ENCODE results near the gene MTMR11. TPM values are rescaled to one million over a fixed set of nuclear protein-coding genes. Genes with fewer than 3 reads are reported as not detected.

MTMR11 gene
- total and polyA plus RNA-seq, 10 of the 15 experiments (the other 5 are each of a cell fraction or from before 2014, with no cell fraction given), result 0.35 to 1.1 (median 0.73) TPM

- TF ChIP-seq LARP7 (IDR thresholded peaks at IDR 0.05) (peak; percentile 23; the same call in 1 of the 2 replicates), ZNF217 (IDR thresholded peaks at IDR 0.05) (no peak), MTA3 (IDR thresholded peaks at IDR 0.05; ENCODE audit: borderline replicate concordance, low read length) (no peak; the same call in 1 of the 2 replicates), NRF1 (conservative IDR thresholded peaks at IDR 0.05; ENCODE audit: low read depth, low read length) (no peak), MXI1 (IDR thresholded peaks at IDR 0.05; ENCODE audit: low read depth, low read length) (0 out of 2 replicates have a peak, but pooled peaks have one; percentile 32), ZNF384 (IDR thresholded peaks at IDR 0.05; ENCODE audit: borderline replicate concordance, low read depth, low read length) (no peak), E4F1 (IDR thresholded peaks at IDR 0.05; ENCODE audit: borderline replicate concordance, partially characterized antibody) (no peak), KAT2A (conservative IDR thresholded peaks at IDR 0.05; ENCODE audit: control insufficient read depth, low read depth, low read length) (peak; percentile 49), RB1 (IDR thresholded peaks at IDR 0.05; ENCODE audit: borderline replicate concordance) (peak; percentile 26; the same call in 1 of the 2 replicates), SREBF2 (IDR thresholded peaks at IDR 0.05; ENCODE audit: low read length) (no peak), GABPA (IDR thresholded peaks at IDR 0.05; ENCODE audit: low read depth) (no peak), ZBED1 (IDR thresholded peaks at IDR 0.05; ENCODE audit: borderline replicate concordance) (peak; percentile 98), SUZ12 (IDR thresholded peaks at IDR 0.05; ENCODE audit: unreplicated experiment) (no peak), TBL1XR1 (IDR thresholded peaks at IDR 0.05; ENCODE audit: low read depth, low read length) (peak; percentile 48; the same call in 1 of the 2 replicates), ESRRA (IDR thresholded peaks at IDR 0.05; ENCODE audit: low read length) (no peak; the same call in 1 of the 2 replicates), ZBTB11 (CRISPR knock-in tag; IDR thresholded peaks at IDR 0.05) (no peak), BRCA1 (IDR thresholded peaks at IDR 0.05; ENCODE audit: low read depth, low read length) (no peak)
- TF ChIP-seq, protein P1, sequence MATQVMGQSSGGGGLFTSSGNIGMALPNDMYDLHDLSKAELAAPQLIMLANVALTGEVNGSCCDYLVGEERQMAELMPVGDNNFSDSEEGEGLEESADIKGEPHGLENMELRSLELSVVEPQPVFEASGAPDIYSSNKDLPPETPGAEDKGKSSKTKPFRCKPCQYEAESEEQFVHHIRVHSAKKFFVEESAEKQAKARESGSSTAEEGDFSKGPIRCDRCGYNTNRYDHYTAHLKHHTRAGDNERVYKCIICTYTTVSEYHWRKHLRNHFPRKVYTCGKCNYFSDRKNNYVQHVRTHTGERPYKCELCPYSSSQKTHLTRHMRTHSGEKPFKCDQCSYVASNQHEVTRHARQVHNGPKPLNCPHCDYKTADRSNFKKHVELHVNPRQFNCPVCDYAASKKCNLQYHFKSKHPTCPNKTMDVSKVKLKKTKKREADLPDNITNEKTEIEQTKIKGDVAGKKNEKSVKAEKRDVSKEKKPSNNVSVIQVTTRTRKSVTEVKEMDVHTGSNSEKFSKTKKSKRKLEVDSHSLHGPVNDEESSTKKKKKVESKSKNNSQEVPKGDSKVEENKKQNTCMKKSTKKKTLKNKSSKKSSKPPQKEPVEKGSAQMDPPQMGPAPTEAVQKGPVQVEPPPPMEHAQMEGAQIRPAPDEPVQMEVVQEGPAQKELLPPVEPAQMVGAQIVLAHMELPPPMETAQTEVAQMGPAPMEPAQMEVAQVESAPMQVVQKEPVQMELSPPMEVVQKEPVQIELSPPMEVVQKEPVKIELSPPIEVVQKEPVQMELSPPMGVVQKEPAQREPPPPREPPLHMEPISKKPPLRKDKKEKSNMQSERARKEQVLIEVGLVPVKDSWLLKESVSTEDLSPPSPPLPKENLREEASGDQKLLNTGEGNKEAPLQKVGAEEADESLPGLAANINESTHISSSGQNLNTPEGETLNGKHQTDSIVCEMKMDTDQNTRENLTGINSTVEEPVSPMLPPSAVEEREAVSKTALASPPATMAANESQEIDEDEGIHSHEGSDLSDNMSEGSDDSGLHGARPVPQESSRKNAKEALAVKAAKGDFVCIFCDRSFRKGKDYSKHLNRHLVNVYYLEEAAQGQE (IDR thresholded peaks at IDR 0.05; ENCODE audit: low read depth, low read length), result no peak
- TF ChIP-seq, protein P2, sequence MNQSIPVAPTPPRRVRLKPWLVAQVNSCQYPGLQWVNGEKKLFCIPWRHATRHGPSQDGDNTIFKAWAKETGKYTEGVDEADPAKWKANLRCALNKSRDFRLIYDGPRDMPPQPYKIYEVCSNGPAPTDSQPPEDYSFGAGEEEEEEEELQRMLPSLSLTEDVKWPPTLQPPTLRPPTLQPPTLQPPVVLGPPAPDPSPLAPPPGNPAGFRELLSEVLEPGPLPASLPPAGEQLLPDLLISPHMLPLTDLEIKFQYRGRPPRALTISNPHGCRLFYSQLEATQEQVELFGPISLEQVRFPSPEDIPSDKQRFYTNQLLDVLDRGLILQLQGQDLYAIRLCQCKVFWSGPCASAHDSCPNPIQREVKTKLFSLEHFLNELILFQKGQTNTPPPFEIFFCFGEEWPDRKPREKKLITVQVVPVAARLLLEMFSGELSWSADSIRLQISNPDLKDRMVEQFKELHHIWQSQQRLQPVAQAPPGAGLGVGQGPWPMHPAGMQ (IDR thresholded peaks at IDR 0.05; ENCODE audit: borderline replicate concordance), result no peak
Measured at GRCh38 chr1:149886396-149887195, 50.1 kb downstream of the MTMR11 start (continued).

All from GM12878 (cell line).